Measurements from ENCODE around the gene TPBG. TPM values are rescaled to one million over a fixed set of nuclear protein-coding genes. Genes with fewer than 3 reads are reported as not detected.
A peak's percentile ranks its signal among the peaks of the same experiment; 100 is the strongest.

The TPBG gene
- total RNA-seq, result 5.3 TPM
- polyA plus RNA-seq, result 21.8 TPM
- long read RNA-seq, donor 1, result 0 reads
- long read RNA-seq, donor 2, result 0 reads
- long read RNA-seq, donor 3, full-length matches to known transcripts, result 7 of 7 reads
- long read RNA-seq, donor 3, partial matches to known transcripts, result 0 of 7 reads
- long read RNA-seq, donor 3, other reads (novel, unspliced or antisense), result 0 of 7 reads
- long read RNA-seq, donor 4, full-length matches to known transcripts, result 6 of 6 reads
- long read RNA-seq, donor 4, partial matches to known transcripts, result 0 of 6 reads
- long read RNA-seq, donor 4, other reads (novel, unspliced or antisense), result 0 of 6 reads
- long read RNA-seq, donor 5, full-length matches to known transcripts, result 6 of 6 reads
- long read RNA-seq, donor 5, partial matches to known transcripts, result 0 of 6 reads
- long read RNA-seq, donor 5, other reads (novel, unspliced or antisense), result 0 of 6 reads
- long read RNA-seq, donor 6, full-length matches to known transcripts, result 3 of 3 reads
- long read RNA-seq, donor 6, partial matches to known transcripts, result 0 of 3 reads
- long read RNA-seq, donor 6, other reads (novel, unspliced or antisense), result 0 of 3 reads
- long read RNA-seq, donor 7, full-length matches to known transcripts, result 2 of 2 reads
- long read RNA-seq, donor 7, partial matches to known transcripts, result 0 of 2 reads
- long read RNA-seq, donor 7, other reads (novel, unspliced or antisense), result 0 of 2 reads
- long read RNA-seq, donor 8, full-length matches to known transcripts, result 5 of 5 reads
- long read RNA-seq, donor 8, partial matches to known transcripts, result 0 of 5 reads
- long read RNA-seq, donor 8, other reads (novel, unspliced or antisense), result 0 of 5 reads
- long read RNA-seq, donor 9, full-length matches to known transcripts, result 2 of 2 reads
- long read RNA-seq, donor 9, partial matches to known transcripts, result 0 of 2 reads
- long read RNA-seq, donor 9, other reads (novel, unspliced or antisense), result 0 of 2 reads
- long read RNA-seq, donor 10, full-length matches to known transcripts, result 3 of 3 reads
- long read RNA-seq, donor 10, partial matches to known transcripts, result 0 of 3 reads
- long read RNA-seq, donor 10, other reads (novel, unspliced or antisense), result 0 of 3 reads

DNA sequence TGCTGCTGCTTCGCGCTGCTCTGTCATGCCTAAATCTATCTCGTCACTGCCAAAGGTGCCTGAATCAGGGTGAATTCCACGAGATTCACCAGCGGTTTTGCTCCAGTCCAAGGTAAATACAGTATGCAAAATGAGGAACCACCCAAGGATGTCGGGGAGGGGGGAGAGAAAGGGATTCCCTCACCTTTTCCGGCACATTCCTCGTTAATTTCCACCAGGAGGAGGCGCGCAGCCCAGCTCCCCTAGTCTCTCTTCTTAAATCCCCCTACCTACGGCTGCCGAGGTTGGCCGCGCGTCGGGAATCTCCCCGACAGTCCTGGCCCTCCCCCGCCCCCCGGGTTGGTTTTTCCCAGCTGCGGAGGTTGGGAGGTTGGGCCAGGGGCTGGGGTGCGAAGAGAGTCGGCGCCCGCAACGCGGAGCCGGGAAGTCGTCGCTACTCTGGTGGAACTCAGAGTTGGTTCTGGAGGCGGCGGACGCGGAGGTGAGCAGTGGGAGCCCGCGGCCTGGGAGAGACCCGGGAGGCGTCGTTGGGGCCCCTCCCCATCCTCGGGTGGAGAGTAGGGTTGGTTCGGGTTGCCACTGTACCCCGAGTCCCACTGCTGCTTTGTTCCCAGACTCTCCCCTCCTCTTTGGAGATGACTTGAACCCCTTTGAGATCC is at the start of gene TPBG:
Gene TPBG, plus strand, starts transcription at position 390 of the 659 bp plus-strand sequence. CDS start 1,145 bp downstream, outside the sequence.
- Histone ChIP-seq H3K9me3 (ENCODE audit: control insufficient read depth in 2 of 2, insufficient read depth in 1 of 2, low read length in 1 of 2) (peaks cover 0 to 9% of the 10 kb centered on the region in 2 donors), H3K4me3 (ENCODE audit: low read length in 2 of 2) (peak within 1 kb of the TSS; percentile 33 to 37), H3K27ac (ENCODE audit: low read depth in 1 of 2, low read length in 1 of 2) (peak within 1 kb of the TSS; percentile 68 to 76), H3K36me3 (ENCODE audit: control insufficient read depth in 2 of 2, insufficient read depth in 2 of 2, low read length in 1 of 2) (no peaks in the 10 kb centered on the region), H3K4me1 (ENCODE audit: control insufficient read depth in 2 of 2, insufficient read depth in 2 of 2, low read length in 2 of 2) (peaks cover 0 to 3% of the 10 kb centered on the region in 2 donors), H3K27me3 (ENCODE audit: control insufficient read depth in 2 of 2, insufficient read depth in 1 of 2, low read length in 1 of 2) (peaks cover 40 to 52% of the 10 kb centered on the region in 2 donors)
- peak in 1 of 9 donors; percentile 13 for DNase-seq (ENCODE audit: low read depth in 6 of 9, low spot score in 9 of 9)
- WGBS, result 3% methylated on average over 41 of the region's 41 CpGs

- no peaks in the 10 kb centered on the region for H3K4me1 ChIP-seq (ENCODE audit: control insufficient read depth in 2 of 2, insufficient read depth in 2 of 2, low read length in 2 of 2)
- no peak overlapping the region for H3K4me3 ChIP-seq (ENCODE audit: low read length in 2 of 2)
- no peaks in the 10 kb centered on the region for H3K36me3 ChIP-seq (ENCODE audit: control insufficient read depth in 2 of 2, insufficient read depth in 2 of 2, low read length in 1 of 2)
- H3K27me3 ChIP-seq (ENCODE audit: control insufficient read depth in 2 of 2, insufficient read depth in 1 of 2, low read length in 1 of 2), result no peaks in the 10 kb centered on the region
- WGBS, result 94% methylated on average over 1 of the region's 1 CpG
- H3K27ac ChIP-seq (ENCODE audit: low read depth in 1 of 2, low read length in 1 of 2), result no peak overlapping the region
- no peak for DNase-seq (ENCODE audit: low read depth in 6 of 9, low spot score in 9 of 9)
- no peaks in the 10 kb centered on the region for H3K9me3 ChIP-seq (ENCODE audit: control insufficient read depth in 2 of 2, insufficient read depth in 1 of 2, low read length in 1 of 2)
Measured at GRCh38 chr6:82322386-82322785, 41.2 kb upstream of the TPBG start.

- no peaks in the 10 kb centered on the region for H3K4me1 ChIP-seq (ENCODE audit: control insufficient read depth in 2 of 2, insufficient read depth in 2 of 2, low read length in 2 of 2)
- no peak overlapping the region for H3K4me3 ChIP-seq (ENCODE audit: low read length in 2 of 2)
- H3K9me3 ChIP-seq (ENCODE audit: control insufficient read depth in 2 of 2, insufficient read depth in 1 of 2, low read length in 1 of 2), result no peaks in the 10 kb centered on the region
- DNase-seq (ENCODE audit: low read depth in 6 of 9, low spot score in 9 of 9), result no peak
- no peak overlapping the region for H3K27ac ChIP-seq (ENCODE audit: low read depth in 1 of 2, low read length in 1 of 2)
- no peaks in the 10 kb centered on the region for H3K36me3 ChIP-seq (ENCODE audit: control insufficient read depth in 2 of 2, insufficient read depth in 2 of 2, low read length in 1 of 2)
- WGBS, result 80% methylated on average over 4 of the region's 4 CpGs
- no peaks in the 10 kb centered on the region for H3K27me3 ChIP-seq (ENCODE audit: control insufficient read depth in 2 of 2, insufficient read depth in 1 of 2, low read length in 1 of 2)
Measured at GRCh38 chr6:82329766-82330165, 33.9 kb upstream of the TPBG start.

DNA sequence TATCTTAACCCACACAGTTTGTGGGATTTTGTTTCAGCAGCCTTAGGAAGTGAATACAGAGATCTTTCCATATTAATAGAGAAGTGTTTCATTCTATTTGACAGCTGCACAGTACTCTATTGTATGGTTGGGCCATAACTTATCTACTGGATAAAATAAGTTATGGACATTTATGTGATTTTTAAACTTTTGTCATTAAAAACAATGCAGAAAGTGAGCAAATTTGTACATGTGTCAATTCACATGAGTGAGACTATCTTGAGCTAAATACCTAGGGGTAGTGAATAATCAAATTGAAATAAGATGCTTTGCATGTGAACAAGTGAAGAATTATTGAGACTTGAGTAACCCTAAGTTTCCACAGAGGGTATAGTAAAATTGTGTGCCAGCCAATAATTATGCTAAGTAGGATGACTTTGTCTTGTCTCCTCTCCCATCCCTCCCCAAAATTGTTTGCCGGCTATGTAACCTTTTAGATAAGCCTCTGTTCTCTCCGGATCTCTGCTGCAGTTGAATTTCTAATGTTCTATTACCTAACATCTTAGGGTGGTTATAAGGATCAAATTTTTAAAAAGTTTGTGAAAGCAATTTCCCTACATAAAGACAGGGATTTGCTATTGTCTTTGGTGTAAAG is 33.3 kb upstream of the TPBG start:
- no peaks in the 10 kb centered on the region for H3K27me3 ChIP-seq (ENCODE audit: control insufficient read depth in 2 of 2, insufficient read depth in 1 of 2, low read length in 1 of 2)
- no peaks in the 10 kb centered on the region for H3K4me1 ChIP-seq (ENCODE audit: control insufficient read depth in 2 of 2, insufficient read depth in 2 of 2, low read length in 2 of 2)
- 93% methylated on average over 2 of the region's 2 CpGs for WGBS
- no peak for DNase-seq (ENCODE audit: low read depth in 6 of 9, low spot score in 9 of 9)
- H3K4me3 ChIP-seq (ENCODE audit: low read length in 2 of 2), result no peak overlapping the region
- H3K36me3 ChIP-seq (ENCODE audit: control insufficient read depth in 2 of 2, insufficient read depth in 2 of 2, low read length in 1 of 2), result no peaks in the 10 kb centered on the region
- no peak overlapping the region for H3K27ac ChIP-seq (ENCODE audit: low read depth in 1 of 2, low read length in 1 of 2)
- no peaks in the 10 kb centered on the region for H3K9me3 ChIP-seq (ENCODE audit: control insufficient read depth in 2 of 2, insufficient read depth in 1 of 2, low read length in 1 of 2)

GRCh38 chr6:82331031-82331773 is 32.4 kb upstream of the TPBG start:
- Histone ChIP-seq H3K4me3 (ENCODE audit: low read length in 2 of 2) (no peak overlapping the region), H3K9me3 (ENCODE audit: control insufficient read depth in 2 of 2, insufficient read depth in 1 of 2, low read length in 1 of 2) (no peaks in the 10 kb centered on the region), H3K27ac (ENCODE audit: low read depth in 1 of 2, low read length in 1 of 2) (no peak overlapping the region), H3K4me1 (ENCODE audit: control insufficient read depth in 2 of 2, insufficient read depth in 2 of 2, low read length in 2 of 2) (no peaks in the 10 kb centered on the region), H3K27me3 (ENCODE audit: control insufficient read depth in 2 of 2, insufficient read depth in 1 of 2, low read length in 1 of 2) (no peaks in the 10 kb centered on the region), H3K36me3 (ENCODE audit: control insufficient read depth in 2 of 2, insufficient read depth in 2 of 2, low read length in 1 of 2) (no peaks in the 10 kb centered on the region)
- WGBS, result 13% methylated on average over 2 of the region's 2 CpGs
- no peak for DNase-seq (ENCODE audit: low read depth in 6 of 9, low spot score in 9 of 9)

GRCh38 chr6:82333781-82334180 is 29.8 kb upstream of the TPBG start:
- WGBS, result 95% methylated on average over 1 of the region's 1 CpG
- Histone ChIP-seq H3K9me3 (ENCODE audit: control insufficient read depth in 2 of 2, insufficient read depth in 1 of 2, low read length in 1 of 2) (no peaks in the 10 kb centered on the region), H3K36me3 (ENCODE audit: control insufficient read depth in 2 of 2, insufficient read depth in 2 of 2, low read length in 1 of 2) (no peaks in the 10 kb centered on the region), H3K4me3 (ENCODE audit: low read length in 2 of 2) (no peak overlapping the region), H3K27me3 (ENCODE audit: control insufficient read depth in 2 of 2, insufficient read depth in 1 of 2, low read length in 1 of 2) (no peaks in the 10 kb centered on the region), H3K4me1 (ENCODE audit: control insufficient read depth in 2 of 2, insufficient read depth in 2 of 2, low read length in 2 of 2) (no peaks in the 10 kb centered on the region), H3K27ac (ENCODE audit: low read depth in 1 of 2, low read length in 1 of 2) (no peak overlapping the region)
- no peak for DNase-seq (ENCODE audit: low read depth in 6 of 9, low spot score in 9 of 9)

DNA sequence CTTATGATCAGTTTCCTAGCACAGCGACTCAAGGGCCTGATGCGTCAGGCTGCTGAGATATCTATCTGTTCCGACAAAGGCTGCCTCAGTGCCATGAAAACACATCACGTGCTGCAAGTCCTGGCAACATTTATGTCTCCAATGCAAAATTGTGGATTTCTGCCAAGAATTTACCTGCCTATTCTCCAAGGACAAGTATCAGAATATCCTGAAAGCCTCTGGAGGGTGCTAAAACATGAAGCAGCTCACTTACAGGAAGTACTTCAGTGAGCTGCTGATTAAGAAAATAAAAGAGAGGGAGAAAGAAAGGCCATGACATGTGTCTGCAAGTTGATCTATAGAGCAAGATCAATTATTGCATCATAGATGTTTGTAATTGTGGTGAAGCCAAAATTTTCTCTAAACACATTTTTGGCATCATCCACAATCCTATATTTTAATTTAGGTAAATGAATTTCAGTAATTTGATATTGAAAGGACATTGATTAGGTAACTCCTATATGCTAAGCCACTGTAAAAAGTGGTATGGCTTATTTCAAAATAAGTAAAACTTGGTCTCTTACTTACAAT is 25.8 kb upstream of the TPBG start:
- Histone ChIP-seq H3K4me3 (ENCODE audit: low read length in 2 of 2) (no peak overlapping the region), H3K4me1 (ENCODE audit: control insufficient read depth in 2 of 2, insufficient read depth in 2 of 2, low read length in 2 of 2) (no peaks in the 10 kb centered on the region), H3K27me3 (ENCODE audit: control insufficient read depth in 2 of 2, insufficient read depth in 1 of 2, low read length in 1 of 2) (no peaks in the 10 kb centered on the region), H3K36me3 (ENCODE audit: control insufficient read depth in 2 of 2, insufficient read depth in 2 of 2, low read length in 1 of 2) (no peaks in the 10 kb centered on the region), H3K9me3 (ENCODE audit: control insufficient read depth in 2 of 2, insufficient read depth in 1 of 2, low read length in 1 of 2) (peaks cover 0 to 8% of the 10 kb centered on the region in 2 donors), H3K27ac (ENCODE audit: low read depth in 1 of 2, low read length in 1 of 2) (no peak overlapping the region)
- WGBS, result 81% methylated on average over 4 of the region's 4 CpGs
- DNase-seq (ENCODE audit: low read depth in 6 of 9, low spot score in 9 of 9), result peak in 1 of 9 donors; percentile 0

- no peak overlapping the region for H3K27ac ChIP-seq (ENCODE audit: low read depth in 1 of 2, low read length in 1 of 2)
- H3K36me3 ChIP-seq (ENCODE audit: control insufficient read depth in 2 of 2, insufficient read depth in 2 of 2, low read length in 1 of 2), result no peaks in the 10 kb centered on the region
- no peaks in the 10 kb centered on the region for H3K27me3 ChIP-seq (ENCODE audit: control insufficient read depth in 2 of 2, insufficient read depth in 1 of 2, low read length in 1 of 2)
- 96% methylated on average over 6 of the region's 6 CpGs for WGBS
- no peaks in the 10 kb centered on the region for H3K4me1 ChIP-seq (ENCODE audit: control insufficient read depth in 2 of 2, insufficient read depth in 2 of 2, low read length in 2 of 2)
- DNase-seq (ENCODE audit: low read depth in 6 of 9, low spot score in 9 of 9), result no peak
- H3K9me3 ChIP-seq (ENCODE audit: control insufficient read depth in 2 of 2, insufficient read depth in 1 of 2, low read length in 1 of 2), result no peaks in the 10 kb centered on the region
- no peak overlapping the region for H3K4me3 ChIP-seq (ENCODE audit: low read length in 2 of 2)
Measured at GRCh38 chr6:82348130-82348529, 15.5 kb upstream of the TPBG start.
